Stimulated activated CD4-positive, alpha-beta T cell treated with anti-CD3 and anti-CD28 coated beads, Interleukin-4, amount 100 ng/mL, for 4 hours (primary cell): ENCODE results near the gene SEC24D.

ENCODE experiments used
- DNase-seq, 2 experiments: peaks; one replicate each; pipeline ENCODE4 v3.0.0-alpha.2; 2020

SEC24D gene

GRCh38 chr4:118745357-118745756 lies 90.6 kb downstream of the SEC24D start:
- DNase-seq: no peak

GRCh38 chr4:118743867-118744266 lies 92.1 kb downstream of the SEC24D start:
- no peak for DNase-seq

GRCh38 chr4:118742050-118742449 lies 93.9 kb downstream of the SEC24D start:
- DNase-seq: no peak

- no peak for DNase-seq
Observed at GRCh38 chr4:118741301-118741855, 94.5 kb downstream of the SEC24D start.

GRCh38 chr4:118740869-118741268 lies 95.1 kb downstream of the SEC24D start:
- no peak for DNase-seq

GRCh38 chr4:118739022-118739713 lies 96.8 kb downstream of the SEC24D start:
- no peak for DNase-seq

GRCh38 chr4:118738090-118738489 lies 97.8 kb downstream of the SEC24D start:
- no peak for DNase-seq

GRCh38 chr4:118736900-118737299 lies 99.0 kb downstream of the SEC24D start:
- no peak for DNase-seq

- no peak for DNase-seq
Observed at GRCh38 chr4:118734491-118735205, 101.3 kb downstream of the SEC24D start.

- DNase-seq: no peak
Observed at GRCh38 chr4:118732591-118733330, 103.2 kb downstream of the SEC24D start.

- DNase-seq: no peak
Observed at GRCh38 chr4:118730683-118731082, 105.2 kb downstream of the SEC24D start.

GRCh38 chr4:118729287-118730286 lies 106.3 kb downstream of the SEC24D start:
- no peak for DNase-seq

GRCh38 chr4:118727360-118727759 lies 108.6 kb downstream of the SEC24D start:
- no peak for DNase-seq

- no peak for DNase-seq
Observed at GRCh38 chr4:118723369-118723768, 112.6 kb downstream of the SEC24D start.

- no peak for DNase-seq
Observed at GRCh38 chr4:118721752-118722151, 114.2 kb downstream of the SEC24D start.

- DNase-seq: no peak
Observed at GRCh38 chr4:118718511-118719170, 117.3 kb downstream of the SEC24D start.

GRCh38 chr4:118716304-118716703 lies 119.6 kb downstream of the SEC24D start:
- no peak for DNase-seq

- no peak for DNase-seq
Observed at GRCh38 chr4:118714682-118715081, 121.2 kb downstream of the SEC24D start.

GRCh38 chr4:118712872-118713271 lies 123.1 kb downstream of the SEC24D start:
- no peak for DNase-seq

GRCh38 chr4:118711052-118711451 lies 124.9 kb downstream of the SEC24D start:
- no peak for DNase-seq

- DNase-seq: no peak
Observed at GRCh38 chr4:118703118-118703517, 132.8 kb downstream of the SEC24D start.
